Hepatic stellate cell (primary cell): ENCODE data around the gene SASH3.

Experiments
- DNase-seq: peaks from one replicate; pipeline ENCODE4 v3.0.0; 2011; ENCODE audit warnings: low spot score

Gene SASH3

DNA sequence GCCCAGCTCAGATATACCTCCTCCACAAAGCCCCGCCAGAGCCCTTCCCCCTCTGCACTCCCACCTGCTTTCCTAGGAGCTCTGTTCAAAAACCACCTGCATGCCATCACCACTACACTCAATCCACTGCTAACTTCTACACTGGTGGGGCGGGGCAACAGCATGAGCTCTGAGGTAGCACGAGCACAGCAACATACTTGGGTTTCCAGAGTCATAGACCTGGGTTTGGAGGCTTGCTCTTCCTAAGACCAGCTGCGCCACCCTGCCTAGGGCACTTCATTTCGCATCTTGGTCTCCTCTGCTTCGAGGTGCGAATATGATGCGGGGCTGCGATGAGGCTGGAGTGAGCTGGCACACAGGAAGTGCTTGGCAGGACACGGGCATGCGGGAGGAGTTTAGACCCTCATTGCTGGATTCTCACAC, 3.6 kb downstream of the SASH3 start:
- DNase-seq, result no peak

DNA sequence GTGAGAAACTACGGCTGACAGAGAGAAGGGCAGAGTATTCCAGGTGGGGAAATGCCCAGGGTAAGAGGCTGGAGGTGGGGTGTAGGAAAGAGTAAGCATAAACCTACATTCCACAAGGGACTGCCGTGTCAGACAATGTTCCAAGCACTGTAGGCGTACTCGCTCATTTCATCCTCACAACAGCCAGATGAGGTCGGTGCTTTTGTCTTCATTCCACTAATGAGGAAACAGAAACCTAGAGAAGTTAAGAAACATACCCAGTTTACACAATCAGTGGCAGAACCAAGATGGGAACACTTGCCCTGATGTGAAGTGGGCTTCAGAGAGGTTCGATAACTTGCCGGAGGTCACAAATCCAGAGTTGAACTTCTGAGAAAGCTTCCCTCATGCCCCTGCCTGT, 4.6 kb downstream of the SASH3 start:
- no peak for DNase-seq

DNA sequence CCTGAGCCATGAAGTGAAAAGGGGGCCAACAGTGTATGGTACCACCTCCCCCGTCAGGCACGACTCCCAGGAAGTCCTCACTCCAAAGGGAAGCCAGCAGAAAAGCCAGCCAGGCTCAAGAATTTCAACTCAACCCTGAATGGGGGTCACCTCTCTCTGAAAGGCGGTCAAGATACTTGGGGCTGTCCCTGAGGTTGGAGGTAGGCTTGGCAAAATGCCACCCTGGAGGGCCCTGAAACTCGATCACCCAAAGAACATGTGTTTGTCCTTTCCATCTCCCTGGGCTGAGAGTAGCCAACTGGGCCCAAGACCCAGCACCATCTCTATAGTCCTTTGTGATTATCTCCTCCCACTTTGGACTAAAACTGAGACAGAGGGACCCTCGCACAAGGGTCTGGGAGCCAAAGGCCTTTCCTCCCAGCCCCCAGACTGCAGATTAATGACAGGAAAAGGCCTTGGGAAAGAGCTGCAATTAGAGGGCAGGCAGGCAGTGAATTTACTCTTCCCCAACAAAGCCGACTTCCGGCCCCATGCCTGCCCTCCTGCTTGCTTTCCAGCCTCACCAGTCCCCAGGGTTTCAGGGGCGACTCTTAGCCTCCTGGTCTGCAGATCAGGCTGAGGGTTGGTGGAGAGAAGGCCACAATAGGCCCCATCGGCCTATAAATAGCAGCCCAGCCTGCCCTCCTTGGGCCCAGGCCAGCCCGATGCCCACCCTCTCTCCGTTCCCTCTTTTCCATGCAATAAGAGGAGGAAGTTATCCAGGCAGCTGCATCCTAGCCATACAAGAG, 5.6 kb downstream of the SASH3 start:
- DNase-seq, result no peak

DNA sequence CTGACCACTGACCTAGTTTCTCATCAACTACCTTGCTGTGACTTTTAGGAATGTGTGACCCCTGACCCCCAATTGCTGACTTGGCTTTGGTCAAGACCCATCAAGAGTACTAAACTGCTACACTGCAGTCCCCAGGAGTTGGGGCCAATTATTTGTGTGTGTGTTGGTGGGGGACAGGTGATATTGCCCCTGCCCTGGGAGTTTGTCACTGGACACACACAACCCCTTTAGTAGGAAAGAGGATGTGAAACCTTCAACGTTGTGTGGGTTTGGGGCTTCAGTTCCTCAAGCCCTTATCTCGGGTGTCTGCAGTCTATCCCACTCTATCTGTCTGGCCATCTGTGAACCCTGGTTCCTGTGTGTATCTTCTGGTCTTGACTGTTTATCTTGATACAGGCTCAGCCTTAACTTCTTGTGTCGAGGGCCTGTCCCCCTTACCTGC, 6.5 kb downstream of the SASH3 start:
- DNase-seq, result no peak

DNA sequence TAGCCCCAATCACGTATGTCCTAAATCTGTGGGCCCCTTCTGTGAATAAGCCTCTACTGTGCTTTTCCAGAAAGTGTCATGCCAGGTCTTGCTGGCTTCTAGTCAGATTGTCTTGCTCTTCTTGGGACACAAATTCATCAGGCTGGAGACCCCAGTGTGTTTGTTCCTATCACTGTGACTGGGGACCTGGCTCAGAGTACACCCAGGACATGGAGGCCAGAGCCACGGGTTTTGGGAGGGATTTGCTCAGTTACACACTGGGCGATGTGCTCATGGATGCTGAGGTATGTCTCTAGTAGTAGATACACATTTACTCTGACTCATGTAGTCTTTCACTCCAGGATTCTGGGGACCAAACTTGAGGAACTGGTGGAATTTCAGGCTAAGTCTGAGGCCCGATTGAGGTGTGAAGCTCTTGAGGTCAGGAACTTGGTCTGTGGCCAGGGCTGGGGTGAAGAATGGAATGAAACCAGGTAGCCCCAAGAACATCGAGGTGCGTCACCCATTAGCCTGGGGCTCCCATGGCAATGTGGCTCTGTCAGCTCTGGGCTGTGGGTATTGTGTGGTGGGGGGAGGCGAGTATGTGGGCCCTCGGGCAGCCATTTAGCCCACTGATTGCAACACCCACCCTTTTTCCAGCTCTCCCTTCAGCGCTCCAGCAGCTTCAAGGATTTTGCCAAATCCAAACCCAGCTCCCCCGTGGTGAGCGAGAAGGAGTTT, 7.7 kb downstream of the SASH3 start:
- DNase-seq, result no peak

DNA sequence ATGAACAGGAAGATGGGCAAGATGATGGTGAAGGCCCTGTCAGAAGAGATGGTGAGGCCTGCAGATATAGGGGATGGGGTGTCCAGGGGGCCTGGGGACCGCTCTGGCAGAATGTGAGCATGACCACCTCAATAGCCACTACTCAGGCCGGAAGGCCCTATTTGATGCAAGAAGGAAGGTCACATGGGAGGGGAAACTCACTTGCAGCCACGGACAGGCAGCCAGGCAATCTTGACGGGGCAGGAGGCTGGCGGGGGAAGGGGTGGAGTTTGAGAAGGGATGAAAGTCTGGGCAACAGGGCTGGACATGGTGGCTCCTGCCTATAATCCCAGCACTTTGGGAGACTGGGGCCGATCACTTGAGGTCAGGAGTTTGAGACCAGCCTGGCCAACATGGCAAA, 8.8 kb downstream of the SASH3 start:
- no peak for DNase-seq

DNA sequence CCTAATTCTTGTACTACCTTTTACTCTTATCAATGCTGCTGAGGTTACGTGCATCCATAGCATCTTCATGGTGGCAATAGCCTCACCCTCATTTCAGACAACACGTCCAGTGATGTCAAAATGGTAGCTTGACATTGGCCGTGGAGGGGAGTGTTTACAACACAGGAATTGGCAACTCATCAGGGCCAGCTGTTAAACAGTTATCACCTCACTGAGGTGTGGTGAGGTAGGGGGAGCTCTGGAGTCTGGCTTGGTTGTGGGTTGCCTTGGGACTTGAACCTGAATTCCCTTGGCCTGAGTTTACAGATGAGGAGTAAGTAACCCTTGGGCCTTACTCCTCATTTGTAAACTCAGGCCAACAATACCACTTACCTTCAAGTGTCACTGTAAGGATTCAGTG, 10.4 kb downstream of the SASH3 start:
- DNase-seq, result no peak

DNA sequence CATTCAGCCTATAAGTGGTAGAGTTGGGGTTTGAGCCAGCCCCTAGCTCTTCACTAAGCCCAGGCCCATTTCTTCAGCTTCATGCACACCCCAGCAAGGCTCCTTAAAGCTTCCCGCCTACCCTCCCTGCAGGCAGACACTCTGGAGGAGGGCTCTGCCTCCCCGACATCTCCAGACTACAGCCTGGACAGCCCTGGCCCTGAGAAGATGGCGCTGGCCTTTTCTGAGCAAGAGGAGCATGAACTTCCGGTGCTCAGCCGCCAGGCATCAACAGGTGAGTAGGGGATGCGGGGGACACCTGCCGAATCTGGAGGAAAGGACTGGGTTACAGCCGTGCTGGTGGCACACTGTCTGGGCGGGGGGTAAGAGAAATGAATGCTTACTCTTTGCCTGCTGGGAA, 11.1 kb downstream of the SASH3 start:
- no peak for DNase-seq

DNA sequence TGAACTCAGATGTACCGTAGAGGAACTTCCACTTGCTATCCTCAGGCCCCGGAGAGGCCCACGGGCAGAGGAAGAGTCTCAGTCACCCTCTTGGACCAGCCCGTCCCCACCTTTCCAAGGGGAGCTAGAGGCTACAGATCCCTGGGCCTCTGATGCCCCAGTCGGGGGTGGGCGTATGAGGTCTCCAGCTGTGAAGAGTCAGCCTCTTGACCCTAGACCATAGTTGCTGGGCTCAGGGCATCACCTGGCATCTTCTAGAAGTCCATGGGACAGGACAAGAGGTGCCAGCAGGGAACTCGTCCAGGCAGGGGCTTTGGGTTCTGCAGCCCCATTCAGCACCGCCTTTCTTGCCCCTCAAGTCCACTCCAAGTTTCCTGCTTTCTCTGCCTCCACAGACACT, 11.6 kb downstream of the SASH3 start:
- DNase-seq, result no peak

DNA sequence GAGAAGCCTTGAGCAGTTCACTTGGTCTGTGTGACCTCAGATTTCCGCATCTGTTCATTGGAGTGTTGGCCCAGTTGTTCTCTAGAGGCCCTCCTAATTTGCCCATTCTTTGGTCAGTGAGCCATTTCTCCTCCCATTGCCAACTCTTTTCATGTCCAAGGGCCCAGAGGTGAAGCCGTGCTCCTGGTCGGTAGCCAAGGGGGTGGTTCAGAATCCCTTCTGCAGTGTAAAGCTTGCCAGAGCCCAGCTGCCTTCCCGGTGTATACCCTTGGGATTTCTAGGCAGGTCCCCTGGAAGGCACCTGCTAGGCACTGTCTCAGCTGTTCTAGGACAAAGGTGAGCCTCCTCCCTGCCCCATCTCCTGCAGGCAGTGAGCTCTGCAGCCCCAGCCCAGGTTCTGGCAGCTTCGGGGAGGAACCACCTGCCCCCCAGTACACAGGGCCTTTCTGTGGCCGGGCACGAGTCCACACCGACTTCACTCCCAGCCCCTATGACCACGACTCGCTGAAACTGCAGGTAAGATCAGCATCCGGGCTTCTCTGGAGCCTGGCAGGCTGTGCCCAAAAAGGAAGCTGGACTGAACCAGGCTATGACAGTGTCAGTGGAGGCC, 12.3 kb downstream of the SASH3 start:
- DNase-seq, result no peak

DNA sequence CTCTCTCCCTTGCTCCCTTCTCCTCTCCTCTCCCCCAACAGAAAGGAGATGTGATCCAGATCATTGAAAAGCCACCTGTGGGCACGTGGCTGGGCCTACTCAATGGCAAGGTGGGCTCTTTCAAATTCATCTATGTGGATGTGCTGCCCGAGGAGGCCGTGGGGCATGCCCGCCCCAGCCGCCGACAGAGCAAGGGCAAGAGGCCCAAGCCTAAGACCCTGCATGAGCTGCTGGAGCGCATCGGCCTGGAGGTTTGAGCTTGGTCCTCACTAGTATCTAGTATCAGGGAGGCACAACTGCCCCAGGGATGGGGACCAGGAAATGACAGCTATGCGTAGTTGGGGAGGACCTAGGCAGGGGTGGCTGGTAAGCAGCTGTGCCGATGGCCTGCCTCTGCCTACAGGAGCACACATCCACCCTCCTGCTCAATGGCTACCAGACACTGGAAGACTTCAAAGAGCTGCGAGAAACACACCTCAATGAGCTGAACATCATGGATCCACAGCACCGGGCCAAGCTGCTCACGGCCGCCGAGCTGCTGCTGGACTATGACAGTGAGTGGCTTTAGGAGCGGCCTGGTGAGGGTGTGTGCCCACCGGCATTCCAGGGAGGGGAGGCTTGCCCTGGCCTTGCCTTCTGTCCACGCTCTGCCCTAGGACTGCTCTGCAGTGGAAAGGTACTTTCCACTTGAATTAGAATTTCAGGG, 13.0 kb downstream of the SASH3 start:
- DNase-seq, result no peak

DNA sequence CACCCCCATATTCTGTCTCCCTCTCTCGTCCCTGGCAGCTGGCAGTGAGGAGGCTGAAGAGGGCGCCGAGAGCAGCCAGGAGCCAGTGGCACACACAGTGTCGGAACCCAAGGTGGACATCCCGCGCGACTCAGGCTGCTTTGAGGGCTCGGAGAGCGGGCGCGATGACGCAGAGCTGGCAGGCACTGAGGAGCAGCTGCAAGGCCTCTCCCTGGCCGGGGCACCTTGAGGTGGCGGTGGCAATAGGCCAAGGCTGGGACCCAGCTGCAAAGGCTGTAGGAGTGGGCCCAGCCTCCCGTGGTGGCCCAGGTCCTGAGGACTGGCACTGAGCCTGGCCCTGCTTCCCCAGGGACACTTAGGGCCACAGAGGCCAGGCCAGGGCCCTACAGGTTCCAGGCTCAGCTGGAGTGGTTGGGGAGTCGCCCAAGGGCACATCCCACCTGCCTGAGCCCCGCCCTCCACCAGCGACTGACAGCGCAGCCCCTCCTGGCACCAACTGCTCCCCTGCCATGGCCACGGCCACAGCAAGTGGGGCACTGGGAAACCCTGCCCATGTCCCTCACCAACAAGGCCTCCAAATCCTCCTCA, 13.9 kb downstream of the SASH3 start:
- no peak for DNase-seq

DNA sequence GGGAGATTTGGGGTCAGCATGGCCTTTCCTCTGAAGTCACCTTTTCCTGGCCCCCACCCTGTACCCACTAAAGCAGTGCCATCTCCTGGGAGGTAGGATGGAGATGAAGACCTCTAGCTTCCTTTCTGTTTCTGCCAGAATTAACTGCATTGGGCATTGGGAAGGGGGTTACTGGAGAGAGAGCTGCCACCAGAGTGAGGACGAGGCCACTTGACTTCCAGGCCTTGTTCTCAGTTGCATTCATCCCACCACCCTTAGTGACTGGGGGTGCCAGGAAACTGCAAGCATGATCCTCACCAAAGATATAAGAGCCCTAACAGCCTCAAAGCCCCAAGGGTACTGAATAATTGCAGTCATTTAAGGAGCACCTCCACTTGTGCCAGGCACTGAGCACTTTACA, 15.8 kb downstream of the SASH3 start:
- DNase-seq, result no peak

DNA sequence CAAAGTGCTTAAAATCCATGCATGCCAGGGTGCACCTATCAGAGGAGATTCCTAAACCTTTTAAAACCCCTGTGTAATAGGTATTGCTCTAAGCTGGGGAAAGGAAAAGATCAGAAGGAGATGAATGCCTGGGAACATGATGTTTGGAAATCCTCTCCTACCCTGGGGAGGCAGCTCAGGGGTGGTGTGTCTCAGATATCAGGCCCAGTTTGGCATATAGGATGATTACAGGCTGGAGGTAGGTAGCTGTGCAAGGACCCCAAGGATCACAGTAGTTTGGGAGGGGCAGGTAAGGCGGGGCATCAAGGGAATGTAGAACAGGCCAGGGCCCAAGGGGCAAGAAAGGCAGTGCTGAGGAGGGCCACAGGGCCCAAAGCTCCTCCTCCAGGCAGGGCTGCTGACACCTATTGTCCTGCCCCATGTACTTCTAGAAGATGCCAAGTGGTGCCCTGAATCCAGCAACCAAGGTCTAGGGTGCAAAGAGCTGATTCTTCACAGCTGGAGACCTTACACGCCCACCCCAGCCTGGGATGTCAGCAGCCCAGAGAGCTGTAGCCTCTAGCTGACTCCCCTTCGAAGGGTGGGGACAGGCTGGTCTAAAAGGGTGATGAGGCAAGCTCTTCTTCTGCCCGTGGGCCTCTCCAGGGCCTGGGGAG, 17.6 kb downstream of the SASH3 start:
- no peak for DNase-seq

DNA sequence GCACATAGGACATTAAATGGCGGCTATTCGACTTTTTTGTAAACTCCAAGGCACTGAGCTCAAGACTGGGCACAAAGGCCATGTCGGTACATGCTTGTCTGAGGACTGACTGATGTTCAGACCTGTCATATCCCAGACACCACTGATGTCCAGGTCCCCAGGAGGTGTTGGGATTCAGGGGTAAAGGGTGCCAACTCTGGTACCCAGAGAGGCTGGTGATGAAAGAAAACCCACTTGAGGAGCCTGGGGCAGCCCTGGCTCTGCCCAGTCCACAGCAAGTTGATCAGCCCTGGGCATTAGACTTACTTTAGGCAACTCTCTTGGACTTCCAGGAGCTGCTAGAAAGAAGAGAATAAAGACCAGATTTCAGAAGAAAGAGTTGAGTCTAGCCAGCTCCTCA, 18.7 kb downstream of the SASH3 start:
- no peak for DNase-seq

DNA sequence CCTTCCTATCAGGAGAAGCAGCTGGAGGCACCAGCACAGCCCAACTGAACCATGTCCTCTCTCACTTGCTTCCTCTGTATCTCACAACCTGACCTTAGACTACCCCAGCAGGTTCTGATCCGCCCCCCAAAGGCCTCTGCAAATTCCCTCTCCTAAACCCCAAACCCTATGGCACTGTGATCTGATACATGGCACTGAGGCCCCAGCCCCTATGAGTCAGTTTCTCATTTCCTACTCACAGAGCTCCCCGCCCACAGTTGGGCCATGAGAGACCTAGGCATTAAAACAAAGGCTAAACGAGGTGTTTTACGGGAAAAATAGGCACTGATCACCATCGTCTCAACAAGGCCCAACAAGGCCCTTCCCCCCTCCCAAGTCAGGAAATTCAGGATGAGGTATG, 19.1 kb downstream of the SASH3 start:
- DNase-seq, result no peak

DNA sequence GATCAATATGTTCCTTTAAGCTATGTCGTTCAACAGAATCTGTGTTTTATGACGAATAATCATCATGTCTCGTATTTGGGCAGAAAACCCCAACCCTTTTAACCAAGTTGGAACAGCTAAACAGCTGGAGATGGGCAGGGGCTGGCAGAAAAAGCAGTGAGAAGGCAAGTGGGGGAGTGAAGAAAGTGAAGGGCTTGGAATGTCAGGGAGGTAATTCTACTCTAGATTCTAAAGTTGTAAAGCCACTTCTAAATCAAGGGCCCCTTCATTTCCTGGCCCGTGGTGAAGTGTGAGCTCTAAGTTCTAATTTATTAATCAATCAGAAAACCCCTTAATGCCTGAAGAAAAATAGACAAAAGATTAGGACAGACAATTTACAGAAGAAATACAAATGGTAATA, 20.4 kb downstream of the SASH3 start:
- DNase-seq, result no peak

DNA sequence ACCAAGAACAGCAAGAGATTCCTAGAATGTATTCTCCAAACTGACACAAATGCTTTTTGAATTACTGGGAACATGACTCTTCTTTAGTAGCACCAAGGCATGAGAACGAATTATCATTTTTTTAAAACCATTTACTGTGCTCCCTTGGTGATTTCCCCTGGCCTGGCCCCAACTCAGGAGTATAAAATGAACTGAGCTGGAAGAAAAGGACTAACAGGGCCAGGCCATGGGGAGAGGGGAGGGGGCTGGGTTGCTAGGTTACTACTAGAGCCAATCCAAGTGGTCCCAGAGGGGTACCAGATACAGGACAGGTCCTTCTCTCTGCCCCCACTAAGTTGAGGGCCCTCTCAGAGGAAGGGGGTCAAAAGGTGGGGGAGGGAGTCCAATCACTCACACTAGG, 23.1 kb downstream of the SASH3 start:
- DNase-seq, result no peak

DNA sequence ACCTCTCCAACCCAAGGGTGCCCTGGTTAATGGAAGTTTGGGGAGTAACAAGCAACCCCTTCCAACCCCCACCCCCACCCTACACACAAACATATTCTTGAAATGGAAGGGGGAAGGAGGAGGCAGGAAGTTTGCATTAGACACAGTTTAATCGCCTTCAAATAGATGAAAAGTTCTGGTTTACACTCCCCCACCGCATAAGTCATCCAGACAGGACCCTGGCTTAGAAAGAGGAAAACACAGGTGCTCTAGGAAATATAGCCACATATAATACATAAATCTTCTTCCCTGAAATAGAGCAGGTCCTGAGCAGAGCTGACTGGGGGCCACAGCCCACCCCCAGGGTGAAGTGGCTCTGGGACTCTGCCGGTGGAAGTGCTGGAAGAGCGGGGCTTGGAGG, 25.1 kb downstream of the SASH3 start:
- DNase-seq, result no peak

DNA sequence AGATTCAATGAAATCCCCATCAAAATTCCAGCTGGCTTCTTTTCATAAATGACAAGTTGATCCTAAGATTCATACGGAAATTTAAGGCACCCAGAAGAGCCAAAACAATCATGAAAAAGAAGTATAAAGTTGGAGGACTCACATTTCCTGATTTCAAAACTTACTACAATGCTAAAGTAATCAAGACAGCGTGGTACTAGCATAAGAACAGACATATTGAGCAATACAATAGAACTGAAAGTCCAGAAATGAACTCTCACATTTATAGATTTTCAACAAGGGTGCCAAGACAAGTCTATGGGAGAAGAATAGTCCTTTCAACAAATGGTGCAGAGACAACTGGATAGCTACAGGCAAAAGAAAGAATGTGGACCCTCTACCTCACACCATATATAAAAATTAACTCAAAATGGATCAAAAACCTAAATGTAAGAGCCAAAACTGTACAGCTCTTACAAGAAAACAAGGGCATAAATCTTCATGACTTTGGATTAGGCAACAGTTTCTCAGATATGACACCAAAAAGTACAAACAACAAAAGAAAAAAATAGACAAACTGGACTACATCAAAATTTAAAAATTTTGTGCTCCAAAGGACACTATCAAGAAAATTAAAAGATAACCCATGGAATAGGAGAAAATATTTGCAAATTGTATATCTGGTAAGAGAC, 28.5 kb downstream of the SASH3 start:
- DNase-seq, result no peak
